Neural cell (in vitro differentiated cells): ENCODE measurements around the gene PRUNE2.

Experiments
- EP300 ChIP-seq: fragments of 450-650 bp; conservative IDR thresholded peaks from 2 replicates; pipeline ENCODE4 v1.6.1; 2014; ENCODE audit warnings: antibody characterized with exemption, mild to moderate bottlenecking, moderate library complexity; ENCODE audit not compliant: poor library complexity, severe bottlenecking
- POLR2AphosphoS5 ChIP-seq: IDR thresholded peaks from 2 replicates; pipeline ENCODE4 v1.6.1; 2012
- SMC3 ChIP-seq: fragments of 450-650 bp; conservative IDR thresholded peaks from 2 replicates; pipeline ENCODE4 v1.6.1; 2014; ENCODE audit warnings: antibody characterized with exemption, mild to moderate bottlenecking, moderate library complexity; ENCODE audit not compliant: poor library complexity
- TF ChIP-seq, protein P1 (sequence below): fragments of 450-650 bp; IDR thresholded peaks from 2 replicates; pipeline ENCODE4 v1.5.1; 2014; ENCODE audit warnings: antibody characterized with exemption, mild to moderate bottlenecking, moderate library complexity; ENCODE audit not compliant: poor library complexity, severe bottlenecking
- TF ChIP-seq, protein P2 (sequence below): IDR thresholded peaks from 2 replicates; pipeline ENCODE4 v1.6.1; 2012; ENCODE audit warnings: borderline replicate concordance

DNA sequence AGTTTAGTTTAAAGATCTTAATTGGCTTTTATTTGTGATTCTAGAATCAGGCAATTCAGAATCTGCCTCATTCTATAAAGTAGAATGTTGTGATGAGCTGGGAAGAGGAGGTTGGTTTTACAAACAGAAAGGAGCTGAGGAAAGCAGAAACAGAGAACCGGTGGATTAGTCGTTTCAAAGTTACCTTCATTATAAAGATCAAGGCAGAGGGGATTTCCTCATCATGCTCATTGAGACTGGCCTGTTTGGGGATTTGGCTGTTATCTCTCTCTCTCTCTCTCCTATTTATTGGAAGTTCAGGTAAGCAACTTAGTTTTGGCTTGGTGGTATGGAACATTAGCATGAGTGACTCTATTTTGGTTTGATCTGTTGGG, 313.0 kb downstream of the PRUNE2 start:
- TF ChIP-seq POLR2AphosphoS5 (no peak), SMC3 (no peak), EP300 (no peak)
- TF ChIP-seq, protein P1, sequence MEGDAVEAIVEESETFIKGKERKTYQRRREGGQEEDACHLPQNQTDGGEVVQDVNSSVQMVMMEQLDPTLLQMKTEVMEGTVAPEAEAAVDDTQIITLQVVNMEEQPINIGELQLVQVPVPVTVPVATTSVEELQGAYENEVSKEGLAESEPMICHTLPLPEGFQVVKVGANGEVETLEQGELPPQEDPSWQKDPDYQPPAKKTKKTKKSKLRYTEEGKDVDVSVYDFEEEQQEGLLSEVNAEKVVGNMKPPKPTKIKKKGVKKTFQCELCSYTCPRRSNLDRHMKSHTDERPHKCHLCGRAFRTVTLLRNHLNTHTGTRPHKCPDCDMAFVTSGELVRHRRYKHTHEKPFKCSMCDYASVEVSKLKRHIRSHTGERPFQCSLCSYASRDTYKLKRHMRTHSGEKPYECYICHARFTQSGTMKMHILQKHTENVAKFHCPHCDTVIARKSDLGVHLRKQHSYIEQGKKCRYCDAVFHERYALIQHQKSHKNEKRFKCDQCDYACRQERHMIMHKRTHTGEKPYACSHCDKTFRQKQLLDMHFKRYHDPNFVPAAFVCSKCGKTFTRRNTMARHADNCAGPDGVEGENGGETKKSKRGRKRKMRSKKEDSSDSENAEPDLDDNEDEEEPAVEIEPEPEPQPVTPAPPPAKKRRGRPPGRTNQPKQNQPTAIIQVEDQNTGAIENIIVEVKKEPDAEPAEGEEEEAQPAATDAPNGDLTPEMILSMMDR, result no peak
- TF ChIP-seq, protein P2, sequence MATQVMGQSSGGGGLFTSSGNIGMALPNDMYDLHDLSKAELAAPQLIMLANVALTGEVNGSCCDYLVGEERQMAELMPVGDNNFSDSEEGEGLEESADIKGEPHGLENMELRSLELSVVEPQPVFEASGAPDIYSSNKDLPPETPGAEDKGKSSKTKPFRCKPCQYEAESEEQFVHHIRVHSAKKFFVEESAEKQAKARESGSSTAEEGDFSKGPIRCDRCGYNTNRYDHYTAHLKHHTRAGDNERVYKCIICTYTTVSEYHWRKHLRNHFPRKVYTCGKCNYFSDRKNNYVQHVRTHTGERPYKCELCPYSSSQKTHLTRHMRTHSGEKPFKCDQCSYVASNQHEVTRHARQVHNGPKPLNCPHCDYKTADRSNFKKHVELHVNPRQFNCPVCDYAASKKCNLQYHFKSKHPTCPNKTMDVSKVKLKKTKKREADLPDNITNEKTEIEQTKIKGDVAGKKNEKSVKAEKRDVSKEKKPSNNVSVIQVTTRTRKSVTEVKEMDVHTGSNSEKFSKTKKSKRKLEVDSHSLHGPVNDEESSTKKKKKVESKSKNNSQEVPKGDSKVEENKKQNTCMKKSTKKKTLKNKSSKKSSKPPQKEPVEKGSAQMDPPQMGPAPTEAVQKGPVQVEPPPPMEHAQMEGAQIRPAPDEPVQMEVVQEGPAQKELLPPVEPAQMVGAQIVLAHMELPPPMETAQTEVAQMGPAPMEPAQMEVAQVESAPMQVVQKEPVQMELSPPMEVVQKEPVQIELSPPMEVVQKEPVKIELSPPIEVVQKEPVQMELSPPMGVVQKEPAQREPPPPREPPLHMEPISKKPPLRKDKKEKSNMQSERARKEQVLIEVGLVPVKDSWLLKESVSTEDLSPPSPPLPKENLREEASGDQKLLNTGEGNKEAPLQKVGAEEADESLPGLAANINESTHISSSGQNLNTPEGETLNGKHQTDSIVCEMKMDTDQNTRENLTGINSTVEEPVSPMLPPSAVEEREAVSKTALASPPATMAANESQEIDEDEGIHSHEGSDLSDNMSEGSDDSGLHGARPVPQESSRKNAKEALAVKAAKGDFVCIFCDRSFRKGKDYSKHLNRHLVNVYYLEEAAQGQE, result no peak
